Caco-2 (cell line): Measurements from ENCODE around the gene CACNG5. TPM values are rescaled to one million over a fixed set of nuclear protein-coding genes. Genes with fewer than 3 reads are reported as not detected.

Experiments used
- BruUV-seq: library from RNA; stranded (reverse); fragments of 400-500 nt; replicated peaks from 2 replicates; lab custom pipeline; 2021; lab: Mats Ljungman, UMichigan
- CTCF ChIA-PET: fragments of 300-600 bp; sonication (Branson Sonifier 250); formaldehyde crosslinking; loops from one replicate; lab custom pipeline; 2022; ENCODE audit warnings: antibody characterized with exemption; lab: Charles Lee
- POLR2A ChIA-PET: fragments of 300-600 bp; sonication (Branson Sonifier 250); formaldehyde crosslinking; loops from one replicate; lab custom pipeline; 2022; ENCODE audit warnings: antibody characterized with exemption; lab: Charles Lee
- DNase-seq, 2 experiments: peaks; one replicate each; pipeline versions ENCODE4 v3.0.0 to v3.0.0-alpha.2; 2020 to 2022
- H3K27me3 ChIP-seq: replicated peaks from 2 replicates; pipeline ENCODE4 v1.6.0; 2011; ENCODE audit warnings: low read length; ENCODE audit not compliant: control insufficient read depth, insufficient read depth
- H3K36me3 ChIP-seq: 2 replicates; pipeline ENCODE4 v1.5.1; 2011; ENCODE audit warnings: low read length; ENCODE audit not compliant: control insufficient read depth, insufficient read depth
- H3K4me1 ChIP-seq: fragments of 250-450 bp; sonication (Bioruptor Pico); 2 replicates; pipeline ENCODE4 v1.5.1; 2020; ENCODE audit warnings: mild to moderate bottlenecking
- H3K4me3 ChIP-seq: 2 replicates; pipeline ENCODE4 v1.5.1; 2011; ENCODE audit warnings: low read depth, mild to moderate bottlenecking, control low read depth, low read length
- H3K9me3 ChIP-seq: fragments of 250-450 bp; sonication (Bioruptor Pico); 2 replicates; pipeline ENCODE4 v1.5.1; 2020; ENCODE audit warnings: mild to moderate bottlenecking, moderate library complexity
- H3K27ac Mint-ChIP-seq: one replicate; pipeline ENCODE4 v1.8.0; 2022; ENCODE audit warnings: mixed read lengths; ENCODE audit not compliant: unreplicated experiment
- H3K27me3 Mint-ChIP-seq: one replicate; pipeline ENCODE4 v1.8.0; 2022; ENCODE audit warnings: mixed read lengths; ENCODE audit not compliant: insufficient read depth, unreplicated experiment
- H3K36me3 Mint-ChIP-seq: one replicate; pipeline ENCODE4 v1.8.0; 2022; ENCODE audit warnings: mild to moderate bottlenecking, mixed read lengths; ENCODE audit not compliant: insufficient read depth, unreplicated experiment
- H3K4me1 Mint-ChIP-seq: one replicate; pipeline ENCODE4 v1.8.0; 2022; ENCODE audit warnings: low read depth, mixed read lengths; ENCODE audit not compliant: unreplicated experiment
- H3K4me3 Mint-ChIP-seq: one replicate; pipeline ENCODE4 v1.8.0; 2022; ENCODE audit warnings: mild to moderate bottlenecking, moderate library complexity, mixed read lengths; ENCODE audit not compliant: unreplicated experiment
- H3K9me3 Mint-ChIP-seq: one replicate; pipeline ENCODE4 v1.8.0; 2022; ENCODE audit warnings: mixed read lengths; ENCODE audit not compliant: unreplicated experiment
- CTCF ChIP-seq, 2 experiments: fragments of 200-600 bp in 1 of 2; IDR thresholded peaks; 1 replicate in 1 of 2; 2 replicates in 1 of 2; pipeline versions ENCODE4 v1.5.1 to v1.8.0; 2011 to 2022; ENCODE audit warnings: antibody characterized with exemption in 1 of 2, control low read depth in 1 of 2, inconsistent platforms in 1 of 2, low read depth in 1 of 2, low read length in 1 of 2, mild to moderate bottlenecking in 1 of 2, moderate library complexity in 1 of 2; ENCODE audit not compliant: insufficient read depth in 1 of 2, severe bottlenecking in 1 of 2, unreplicated experiment in 1 of 2
- intact Hi-C: fragments of 100-400 bp; cut with micrococcal nuclease; formaldehyde crosslinking; loops from one replicate; pipeline ENCODE4 v1.10.0; 2022; ENCODE audit not compliant: unreplicated experiment
- microRNA-seq: library from miRNA; unstranded; fragments of <30 nt; microRNA quantifications from one replicate; pipeline ENCODE4 v1.2.0, GENCODE V29; 2022
- total RNA-seq: library from RNA; stranded (reverse); gene quantifications from 2 replicates; pipeline ENCODE4 v1.2.3, GENCODE V29; 2022

Gene CACNG5
- total RNA-seq, 1 experiment from 2014 or later, result not detected

- Histone ChIP-seq H3K4me3 (no peak overlapping the region), H3K4me1 (peaks cover 7% of the 10 kb centered on the region), H3K9me3 (peaks cover 8% of the 10 kb centered on the region; the same call in 1 of the 2 replicates), H3K36me3 (no peaks in the 10 kb centered on the region), H3K27me3 (no peaks in the 10 kb centered on the region)
- H3K4me1 Mint-ChIP-seq, result peaks cover 7% of the 10 kb centered on the region
- H3K27ac Mint-ChIP-seq, result peak overlapping the region; percentile 11
- no peak for TF ChIP-seq CTCF (IDR thresholded peaks at IDR 0.05; ENCODE audit: insufficient read depth in 1 of 2, low read depth in 1 of 2, low read length in 1 of 2, severe bottlenecking in 1 of 2, unreplicated experiment in 1 of 2)
- BruUV-seq, result no TSS peak
- peak; percentile 70 to 82 for DNase-seq
- CTCF ChIA-PET, result no interaction called here
- H3K36me3 Mint-ChIP-seq, result peaks cover 5% of the 10 kb centered on the region
- intact Hi-C loops, result no loop called here
- H3K27me3 Mint-ChIP-seq, result no peaks in the 10 kb centered on the region
- POLR2A ChIA-PET, result interaction anchor here (1.0 kb wide), 1 partner anchor 21 kb away, joined by 4 read pairs; no protein-coding TSS in a partner anchor
- no peaks in the 10 kb centered on the region for H3K9me3 Mint-ChIP-seq
- H3K4me3 Mint-ChIP-seq, result no peak overlapping the region
These were observed 96.0 kb downstream of the CACNG5 start for GRCh38 chr17:66930933-66931332.

GRCh38 chr17:66932311-66932710 lies 97.4 kb downstream of the CACNG5 start:
- no peak for DNase-seq
- Mint-ChIP-seq H3K36me3 (peaks cover 5% of the 10 kb centered on the region), H3K4me1 (peaks cover 7% of the 10 kb centered on the region), H3K27me3 (no peaks in the 10 kb centered on the region), H3K4me3 (no peak overlapping the region), H3K9me3 (peaks cover 10% of the 10 kb centered on the region), H3K27ac (no peak overlapping the region)
- peaks cover 15% of the 10 kb centered on the region; the same call in 1 of the 2 replicates for H3K9me3 ChIP-seq
- H3K4me3 ChIP-seq, result no peak overlapping the region
- POLR2A ChIA-PET, result no interaction called here
- intact Hi-C loops, result no loop called here
- H3K36me3 ChIP-seq, result no peaks in the 10 kb centered on the region
- TF ChIP-seq CTCF (IDR thresholded peaks at IDR 0.05; ENCODE audit: insufficient read depth in 1 of 2, low read depth in 1 of 2, low read length in 1 of 2, severe bottlenecking in 1 of 2, unreplicated experiment in 1 of 2), result no peak
- no peaks in the 10 kb centered on the region for H3K27me3 ChIP-seq
- H3K4me1 ChIP-seq, result peaks cover 7% of the 10 kb centered on the region
- CTCF ChIA-PET, result no interaction called here
- BruUV-seq, result no TSS peak

- Mint-ChIP-seq H3K4me1 (peaks cover 7% of the 10 kb centered on the region), H3K9me3 (peaks cover 24% of the 10 kb centered on the region), H3K36me3 (peaks cover 5% of the 10 kb centered on the region), H3K4me3 (no peak overlapping the region), H3K27ac (no peak overlapping the region), H3K27me3 (no peaks in the 10 kb centered on the region)
- H3K9me3 ChIP-seq, result peaks cover 21% of the 10 kb centered on the region; the same call in 1 of the 2 replicates
- BruUV-seq, result no TSS peak
- no peaks in the 10 kb centered on the region for H3K36me3 ChIP-seq
- TF ChIP-seq CTCF (IDR thresholded peaks at IDR 0.05; ENCODE audit: insufficient read depth in 1 of 2, low read depth in 1 of 2, low read length in 1 of 2, severe bottlenecking in 1 of 2, unreplicated experiment in 1 of 2), result no peak
- CTCF ChIA-PET, result interaction anchor here (0.6 kb wide), 1 partner anchor 9 kb away, joined by 4 read pairs; no protein-coding TSS in a partner anchor
- intact Hi-C loops, result no loop called here
- peaks cover 7% of the 10 kb centered on the region for H3K4me1 ChIP-seq
- H3K27me3 ChIP-seq, result no peaks in the 10 kb centered on the region
- H3K4me3 ChIP-seq, result no peak overlapping the region
- DNase-seq, result no peak
- POLR2A ChIA-PET, result no interaction called here
These were observed 99.1 kb downstream of the CACNG5 start for GRCh38 chr17:66934040-66934439.

Small RNA genes lying within 50 kb of the gene (microRNA-seq; reads per million reads assigned to microRNA genes)
- gene MIR634, result not detected

Other genes with a start within 250 kb of the CACNG5 start
- gene CACNG4, start 129.6 kb downstream of the CACNG5 start, total RNA-seq, result 10.1 and 12.8 TPM in 2 replicates
- not detected in 2 replicates for gene CACNG1, start 209.4 kb downstream of the CACNG5 start, total RNA-seq